Common myeloid progenitor, CD34-positive (primary cell): ENCODE results near the gene OSBPL10.

Source experiments
- CTCF ChIA-PET: fragments of 350-600 bp; sonication (Branson Sonifier 250); formaldehyde crosslinking; loops from one replicate; lab custom pipeline; 2021; ENCODE audit warnings: antibody characterized with exemption; lab: Charles Lee
- POLR2A ChIA-PET: fragments of 350-600 bp; sonication (Branson Sonifier 250); formaldehyde crosslinking; loops from one replicate; lab custom pipeline; 2021; ENCODE audit warnings: antibody characterized with exemption; lab: Charles Lee
- DNase-seq, 3 donors: peaks; one replicate each; pipeline versions ENCODE4 v3.0.0 to v3.0.0-alpha.2; 2013
- H3K27ac ChIP-seq, 2 experiments: 1 replicate in 1 of 2; 2 replicates in 1 of 2; pipeline ENCODE4 v1.7.0; 2013; ENCODE audit warnings: inconsistent platforms in 2 of 2, low read length in 2 of 2, mild to moderate bottlenecking in 2 of 2, low read depth in 1 of 2, moderate library complexity in 1 of 2; ENCODE audit not compliant: severe bottlenecking in 2 of 2, insufficient read depth in 1 of 2, poor library complexity in 1 of 2
- H3K27me3 ChIP-seq, 5 experiments: replicated peaks in 2 of 5; 1 replicate in 3 of 5; 2 replicates in 2 of 5; pipeline versions ENCODE4 v1.6.1 to v1.7.0; 2013; ENCODE audit warnings: low read length in 4 of 5, mild to moderate bottlenecking in 2 of 5, moderate library complexity in 2 of 5, inconsistent platforms in 1 of 5; ENCODE audit not compliant: insufficient read depth in 5 of 5, control insufficient read depth in 4 of 5
- H3K36me3 ChIP-seq, 4 experiments: 1 replicate in 2 of 4; 2 replicates in 2 of 4; pipeline versions ENCODE4 v1.6.1 to v1.7.0; 2013; ENCODE audit warnings: low read length in 3 of 4, control low read depth in 1 of 4, mild to moderate bottlenecking in 1 of 4; ENCODE audit not compliant: control insufficient read depth in 4 of 4, insufficient read depth in 4 of 4
- H3K4me1 ChIP-seq, 4 experiments: 1 replicate in 3 of 4; 2 replicates in 1 of 4; pipeline versions ENCODE4 v1.6.1 to v1.7.1; 2013; ENCODE audit warnings: low read length in 3 of 4, mild to moderate bottlenecking in 3 of 4, control low read depth in 1 of 4, inconsistent platforms in 1 of 4, moderate library complexity in 1 of 4; ENCODE audit not compliant: control insufficient read depth in 4 of 4, insufficient read depth in 4 of 4; ENCODE audit errors: control extremely low read depth in 1 of 4
- H3K4me3 ChIP-seq, 7 experiments: 1 replicate in 4 of 7; 2 replicates in 3 of 7; pipeline versions ENCODE4 v1.5.1 to v1.7.0; 2013; ENCODE audit warnings: mild to moderate bottlenecking in 7 of 7, low read length in 6 of 7, moderate library complexity in 6 of 7, inconsistent platforms in 2 of 7, low read depth in 2 of 7, control low read depth in 1 of 7; ENCODE audit not compliant: insufficient read depth in 4 of 7, control insufficient read depth in 1 of 7; ENCODE audit errors: extremely low read depth in 1 of 7
- H3K9me3 ChIP-seq, 5 experiments: 1 replicate in 4 of 5; 2 replicates in 1 of 5; pipeline versions ENCODE4 v1.6.1 to v1.7.1; 2013; ENCODE audit warnings: low read length in 4 of 5, mild to moderate bottlenecking in 2 of 5, inconsistent platforms in 1 of 5, low read depth in 1 of 5, moderate library complexity in 1 of 5; ENCODE audit not compliant: control insufficient read depth in 4 of 5, insufficient read depth in 2 of 5; ENCODE audit errors: control extremely low read depth in 1 of 5
- WGBS: methylation state at CpG from one replicate; pipeline ENCODE4 v1.1.5; 2013; ENCODE audit not compliant: insufficient coverage; 5-methylcytosine and 5-hydroxymethylcytosine counted together

OSBPL10 gene

GRCh38 chr3:31614162-31614921 is 366.7 kb downstream of the OSBPL10 start:
- no peaks in the 10 kb centered on the region for H3K9me3 ChIP-seq
- H3K4me3 ChIP-seq: no peak overlapping the region
- ChIA-PET POLR2A (interaction anchor here (0.6 kb wide), 1 partner anchor 86 kb away, joined by 3 read pairs; no protein-coding TSS in a partner anchor), CTCF (interaction anchor here (0.7 to 1.8 kb wide), 2 partner anchors 19 to 154 kb away, joined by 3 to 5 read pairs; no protein-coding TSS in a partner anchor)
- peaks cover 0 to 5% (median 0%) of the 10 kb centered on the region in 4 experiments for H3K4me1 ChIP-seq
- 100% methylated on average over 1 of the region's 5 CpGs for WGBS
- H3K36me3 ChIP-seq: peaks cover 5 to 29% (median 12%) of the 10 kb centered on the region in 4 experiments
- no peaks in the 10 kb centered on the region for H3K27me3 ChIP-seq
- no peak overlapping the region for H3K27ac ChIP-seq
- no peak for DNase-seq

GRCh38 chr3:31613654-31614053 is 367.4 kb downstream of the OSBPL10 start:
- no peak for DNase-seq
- ChIA-PET POLR2A (interaction anchor here (0.6 kb wide), 1 partner anchor 59 kb away, joined by 3 read pairs; no protein-coding TSS in a partner anchor), CTCF (interaction anchor here (0.8 to 1.8 kb wide), 5 partner anchors 11 to 155 kb away, joined by 3 to 7 read pairs (median 3); no protein-coding TSS in a partner anchor)
- 100% methylated on average over 3 of the region's 4 CpGs for WGBS
- no peak overlapping the region for H3K27ac ChIP-seq
- no peak overlapping the region for H3K4me3 ChIP-seq
- no peaks in the 10 kb centered on the region for H3K27me3 ChIP-seq
- H3K4me1 ChIP-seq: peaks cover 0 to 8% (median 0%) of the 10 kb centered on the region in 4 experiments
- H3K36me3 ChIP-seq: peaks cover 5 to 23% (median 7%) of the 10 kb centered on the region in 4 experiments
- H3K9me3 ChIP-seq: no peaks in the 10 kb centered on the region

GRCh38 chr3:31613177-31613576 is 367.9 kb downstream of the OSBPL10 start:
- CTCF ChIA-PET: interaction anchor here (0.8 to 1.8 kb wide), 6 partner anchors 11 to 155 kb away, joined by 3 to 7 read pairs (median 4); no protein-coding TSS in a partner anchor
- Histone ChIP-seq H3K27ac (no peak overlapping the region), H3K36me3 (peaks cover 5 to 20% (median 6%) of the 10 kb centered on the region in 4 experiments), H3K27me3 (no peaks in the 10 kb centered on the region), H3K4me3 (no peak overlapping the region), H3K4me1 (peaks cover 0 to 10% (median 0%) of the 10 kb centered on the region in 4 experiments), H3K9me3 (no peaks in the 10 kb centered on the region)
- WGBS: no CpG with 5 or more reads among the region's 1 CpG
- no peak for DNase-seq
- POLR2A ChIA-PET: interaction anchor here (0.6 kb wide), 1 partner anchor 58 kb away, joined by 3 read pairs; no protein-coding TSS in a partner anchor
